ENCODE data around the gene HOXC12. TPM values are rescaled to one million over a fixed set of nuclear protein-coding genes. Genes with fewer than 3 reads are reported as not detected.
A peak's percentile ranks its signal among the peaks of the same experiment; 100 is the strongest.

HOXC12 gene
- total and polyA plus RNA-seq, 2 of the 8 experiments (the other 6 are each of a cell fraction or from before 2014, with no cell fraction given), result not detected

DNA sequence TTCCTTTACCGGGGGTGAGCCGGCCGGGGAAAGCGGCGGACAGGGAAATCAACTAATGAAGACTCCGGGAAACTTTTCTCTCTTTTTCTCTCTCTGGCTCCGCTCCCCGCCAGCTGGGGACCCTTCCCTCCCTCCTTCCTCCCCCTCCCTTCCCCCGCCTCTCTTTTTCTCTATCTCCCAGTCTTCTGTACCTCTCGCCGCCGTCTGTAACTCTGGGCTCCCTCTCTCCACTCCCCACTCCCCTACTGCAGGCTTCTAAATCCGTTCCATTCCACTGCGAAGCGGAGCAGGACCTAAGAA, 11.3 kb downstream of the HOXC12 start:
- H3K23me2 ChIP-seq (ENCODE audit: low read depth, low read length), result no peaks in the 10 kb centered on the region
- FAIRE-seq (no peak), DNase-seq (ENCODE audit: low read depth in 1 of 2, low spot score in 2 of 2) (no peak)
- peaks cover 23 to 40% of the 10 kb centered on the region in 2 experiments for H4K20me1 ChIP-seq (replicated peaks in 1 of 2; ENCODE audit: control insufficient read depth in 1 of 2, insufficient read depth in 2 of 2, low read length in 2 of 2)
- H4K91ac ChIP-seq (replicated peaks; ENCODE audit: insufficient read length, low read length), result no peak overlapping the region
- TF ChIP-seq SP1 (IDR thresholded peaks at IDR 0.05; ENCODE audit: low read depth, low read length), result 0 out of 2 replicates have a peak, but pooled peaks have one; percentile 11
- peak; percentile 94 for TF ChIP-seq CTBP2 (IDR thresholded peaks at IDR 0.05; ENCODE audit: borderline replicate concordance, insufficient read depth, insufficient read length, low read length)
- TF ChIP-seq TCF12 (IDR thresholded peaks at IDR 0.05; ENCODE audit: low read depth, low read length), result peak; percentile 28; the same call in 1 of the 2 replicates
- 0 out of 4 replicates have a peak, but pooled peaks of 1 of the 2 experiments have one; percentile 25 for TF ChIP-seq SIN3A (conservative IDR thresholded peaks at IDR 0.05 in 1 of 2, IDR thresholded peaks at IDR 0.05 in 1 of 2; ENCODE audit: low read depth in 1 of 2, low read length in 2 of 2)
- peak; percentile 87 for TF ChIP-seq EGR1 (IDR thresholded peaks at IDR 0.05; ENCODE audit: borderline replicate concordance, low read depth, low read length)
- TF ChIP-seq YY1 (IDR thresholded peaks at IDR 0.05; ENCODE audit: low read depth, low read length), result 0 out of 2 replicates have a peak, but pooled peaks have one; percentile 38
- no peak for TF ChIP-seq ASH2L (IDR thresholded peaks at IDR 0.05; ENCODE audit: low read length)
- TF ChIP-seq SIRT6 (IDR thresholded peaks at IDR 0.05; ENCODE audit: low read length), result no peak
- TF ChIP-seq RAD21 (IDR thresholded peaks at IDR 0.05 in 1 of 2, conservative IDR thresholded peaks at IDR 0.05 in 1 of 2; ENCODE audit: low read depth in 2 of 2, low read length in 2 of 2), result no peak
- POLR2A ChIA-PET (ENCODE audit: partially characterized antibody), result interaction anchor here (0.9 to 2.2 kb wide), 4 partner anchors 12 to 25 kb away, joined by 3 to 9 read pairs (median 4); partner anchors contain the start of gene HOXC12
- H3K4me1 ChIP-seq (replicated peaks in 1 of 4; ENCODE audit: control insufficient read depth in 3 of 4, insufficient read depth in 4 of 4, low read length in 3 of 4), result peaks cover 0 to 4% (median 2%) of the 10 kb centered on the region in 4 experiments; a peak in 3 of 7 replicates
- H4K8ac ChIP-seq (ENCODE audit: extremely low read depth, insufficient read depth, low read length), result no peak overlapping the region
- no peak overlapping the region for H2AFZ ChIP-seq (ENCODE audit: low read length)
- no peak overlapping the region for H3K4ac ChIP-seq (replicated peaks; ENCODE audit: insufficient read length, low read depth, low read length)
- H2BK20ac ChIP-seq (ENCODE audit: low read length), result no peak overlapping the region
- H3K9me3 ChIP-seq (ENCODE audit: insufficient read depth in 2 of 2, low read depth in 1 of 2, low read length in 1 of 2), result no peaks in the 10 kb centered on the region
- no peaks in the 10 kb centered on the region for H3K79me2 ChIP-seq (ENCODE audit: control insufficient read depth in 1 of 2, insufficient read depth in 2 of 2, low read length in 2 of 2)
- H2BK5ac ChIP-seq (ENCODE audit: low read depth, low read length), result no peak overlapping the region
- 0% methylated on average over 12 of the region's 15 CpGs; no CpG with 5 or more reads in 1 of the 2 experiments for WGBS, 2 experiments (ENCODE audit: extremely low coverage in 1 of 2, insufficient coverage in 1 of 2, insufficient read length in 1 of 2, insufficient replicate concordance in 2 of 2, low coverage in 1 of 2, low lambda C conversion rate in 2 of 2, missing lambda C conversion rate in 1 of 2)
- H3K4me3 ChIP-seq (ENCODE audit: extremely low read depth in 1 of 4, insufficient read depth in 2 of 4, low read depth in 3 of 4, low read length in 4 of 4), result peak overlapping the region in 1 of 4 experiments; percentile 45; a peak in 3 of 8 replicates
- H2BK15ac ChIP-seq (ENCODE audit: low read length), result no peak overlapping the region
- H3K36me3 ChIP-seq (ENCODE audit: control insufficient read depth in 2 of 4, insufficient read depth in 4 of 4, low read length in 3 of 4), result peaks cover 0 to 4% (median 0%) of the 10 kb centered on the region in 4 experiments; a peak in 2 of 8 replicates
- no peak overlapping the region for H4K5ac ChIP-seq (ENCODE audit: insufficient read length, low read depth, low read length)
- no peak overlapping the region for H3K14ac ChIP-seq (ENCODE audit: insufficient read length)
- no peak overlapping the region for H3K56ac ChIP-seq (replicated peaks; ENCODE audit: insufficient read length, low read depth, low read length)
- H2AK5ac ChIP-seq (ENCODE audit: low read depth, low read length), result no peak overlapping the region
- peak overlapping the region; percentile 34 to 38; a peak in 3 of 4 replicates for H3K4me2 ChIP-seq (ENCODE audit: insufficient read depth in 1 of 2, low read depth in 2 of 2, low read length in 2 of 2)
- H3K79me1 ChIP-seq (ENCODE audit: low read depth, low read length), result no peaks in the 10 kb centered on the region
- no peak overlapping the region for H3K18ac ChIP-seq (ENCODE audit: extremely low read depth, low read length)
- CTCF ChIA-PET (ENCODE audit: partially characterized antibody), result interaction anchor here (1.1 to 1.3 kb wide), 3 partner anchors 22 to 242 kb away, joined by 3 read pairs; no protein-coding TSS in a partner anchor
- no peak overlapping the region for H3K23ac ChIP-seq (ENCODE audit: insufficient read length)
- no peak overlapping the region for H3K27ac ChIP-seq (ENCODE audit: low read depth, low read length)
- no peak overlapping the region for H3K9ac ChIP-seq (replicated peaks in 1 of 4; ENCODE audit: extremely low read depth in 1 of 4, low read depth in 3 of 4, low read length in 3 of 4)
- 0 out of 2 replicates have a peak overlapping the region, but pooled peaks have one; percentile 35 for H2BK12ac ChIP-seq (ENCODE audit: low read depth, low read length)
- no peak overlapping the region for H2BK120ac ChIP-seq (replicated peaks; ENCODE audit: low read depth, low read length)
- peaks cover 99 to 100% (median 100%) of the 10 kb centered on the region in 4 experiments for H3K27me3 ChIP-seq (replicated peaks in 1 of 4; ENCODE audit: control insufficient read depth in 3 of 4, extremely low read depth in 1 of 4, insufficient read depth in 3 of 4, low read length in 3 of 4)

Measured in H1 (cell line).